VCaP (cell line): ENCODE data around the gene FAM107A.

Experiments used
- H3K27ac ChIP-seq: fragments of 450-650 bp; 2 replicates; pipeline ENCODE4 v1.5.1; 2017
- CTCF ChIP-seq: fragments of 450-650 bp; conservative IDR thresholded peaks from 2 replicates; pipeline ENCODE4 v1.5.1; 2017; ENCODE audit warnings: mild to moderate bottlenecking, moderate library complexity

Gene FAM107A

GRCh38 chr3:58573640-58574039 is 3.6 kb downstream of the FAM107A start:
- no peak overlapping the region for H3K27ac ChIP-seq
- no peak for TF ChIP-seq CTCF

- H3K27ac ChIP-seq = no peak overlapping the region
- no peak for TF ChIP-seq CTCF
Measured at GRCh38 chr3:58572634-58573230, 4.5 kb downstream of the FAM107A start.

- no peak for TF ChIP-seq CTCF
- no peak overlapping the region for H3K27ac ChIP-seq
Measured at GRCh38 chr3:58572013-58572633, 5.1 kb downstream of the FAM107A start.

- no peak overlapping the region for H3K27ac ChIP-seq
- TF ChIP-seq CTCF = no peak
Measured at GRCh38 chr3:58570851-58571250, 6.3 kb downstream of the FAM107A start.

- TF ChIP-seq CTCF = no peak
- no peak overlapping the region; the same call in 1 of the 2 replicates for H3K27ac ChIP-seq
Measured at GRCh38 chr3:58569287-58570001, 7.7 kb downstream of the FAM107A start.

- TF ChIP-seq CTCF = peak; percentile 97
Measured at GRCh38 chr3:58568572-58569286, 8.5 kb downstream of the FAM107A start.

GRCh38 chr3:58567251-58567515 is 10.0 kb downstream of the FAM107A start:
- TF ChIP-seq CTCF = no peak

More at GRCh38 chr3:58568572-58569286, 8.5 kb downstream of the FAM107A start:
- H3K27ac ChIP-seq = no peak overlapping the region; the same call in 1 of the 2 replicates

More at GRCh38 chr3:58567251-58567515, 10.0 kb downstream of the FAM107A start:
- H3K27ac ChIP-seq = no peak overlapping the region
